HG02870 (cell line): ENCODE data around the gene PLXNB2.

Experiments used
- ATAC-seq: cut with Tn5 transposase; IDR thresholded peaks from one replicate; pipeline ENCODE4 v1.9.1; 2021; ENCODE audit warnings: mild to moderate bottlenecking, moderate library complexity; ENCODE audit not compliant: unreplicated experiment

The PLXNB2 gene

DNA sequence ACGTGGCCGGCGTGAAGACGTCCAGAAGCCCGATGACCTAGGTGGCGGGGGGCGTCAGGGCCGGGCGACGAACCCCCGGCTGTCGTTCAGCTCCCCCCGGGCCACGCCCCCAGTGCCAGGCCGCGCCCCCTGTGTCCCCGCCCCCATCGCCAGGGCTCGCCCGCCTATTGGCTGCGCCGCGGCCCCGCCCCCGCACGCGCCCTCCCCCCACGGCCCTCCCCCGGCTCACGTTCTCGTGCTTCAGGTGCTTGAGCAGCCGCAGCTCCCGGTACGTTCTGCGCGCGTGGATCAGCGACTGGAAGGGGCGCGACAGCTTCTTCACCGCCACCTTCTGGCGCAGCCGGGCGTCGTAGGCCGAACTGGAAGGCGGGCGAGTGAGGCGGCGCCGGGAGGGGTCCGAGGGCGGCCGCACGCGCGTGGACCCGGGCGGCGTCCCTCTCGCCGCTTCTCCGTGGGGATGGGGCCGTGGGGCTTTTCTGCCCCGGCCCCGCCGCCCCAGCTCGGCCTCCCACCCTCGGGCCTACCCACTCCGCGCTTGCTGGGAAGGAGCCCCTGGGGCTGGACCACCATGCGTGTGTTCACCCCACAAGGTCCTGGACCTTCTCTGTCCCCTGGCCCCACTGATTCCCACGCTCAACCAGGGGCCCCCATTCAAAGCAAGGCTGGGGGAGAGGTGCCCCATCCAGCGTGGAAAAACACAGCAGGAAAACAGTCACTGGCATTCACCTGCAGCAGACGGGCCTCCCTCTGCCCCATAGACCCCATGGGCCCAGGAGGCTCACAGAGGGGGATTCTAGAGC is 39.7 kb downstream of the PLXNB2 start:
- ATAC-seq = no peak

DNA sequence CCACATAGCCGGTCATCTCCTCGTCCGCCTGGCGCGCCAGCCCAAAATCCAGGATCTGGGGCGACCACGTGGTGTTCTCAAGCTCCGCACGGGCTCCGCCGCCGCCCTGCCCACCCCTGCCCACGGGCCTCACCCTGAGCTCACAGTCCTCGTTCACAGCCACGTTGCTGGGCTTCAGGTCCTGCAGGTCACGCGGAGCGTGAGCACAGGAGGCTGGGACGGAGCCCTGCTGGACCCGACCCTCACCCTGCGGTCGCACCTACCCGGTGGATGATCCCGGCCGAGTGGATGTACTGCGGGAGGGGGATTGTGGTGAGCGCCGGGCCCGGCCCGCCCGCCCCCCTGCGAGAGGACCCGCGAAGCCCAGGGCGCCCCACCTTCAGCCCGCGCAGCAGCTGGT is 40.5 kb downstream of the PLXNB2 start:
- ATAC-seq = no peak

DNA sequence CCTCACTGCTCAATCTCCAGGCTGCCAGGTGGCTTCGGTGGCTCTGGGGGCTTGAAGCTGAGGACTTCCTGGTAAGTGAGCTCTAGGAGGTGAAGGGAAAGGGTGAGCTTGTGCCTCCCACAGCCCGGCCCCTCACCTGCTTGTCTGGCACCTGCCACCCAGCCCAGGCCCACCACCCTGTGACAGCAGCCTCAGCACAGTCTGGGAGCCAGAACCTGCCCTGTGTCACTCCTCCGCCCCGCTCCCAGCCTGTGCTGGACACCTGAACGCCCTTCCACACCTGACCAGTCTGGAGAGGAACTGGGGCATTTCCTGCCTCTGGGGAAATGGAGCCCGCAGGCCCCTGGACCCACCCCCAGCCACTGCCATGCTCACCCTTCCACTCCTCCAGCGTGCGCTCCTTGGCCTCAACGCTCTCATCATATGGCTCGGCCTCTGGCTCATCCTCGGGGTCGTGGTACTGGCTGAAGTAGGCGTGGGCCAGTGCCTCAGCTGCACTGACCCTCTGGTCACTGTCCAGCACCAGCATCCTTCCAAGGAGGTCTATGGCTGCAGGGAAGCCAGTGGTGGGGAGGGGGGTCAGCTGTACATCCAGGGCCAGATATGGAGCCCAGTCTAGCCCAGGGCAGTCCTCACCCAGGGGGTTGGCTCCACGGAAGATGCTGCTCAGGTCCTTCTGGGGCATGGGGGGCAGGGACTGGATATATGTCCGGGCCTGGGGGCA is 42.3 kb downstream of the PLXNB2 start:
- no peak for ATAC-seq

DNA sequence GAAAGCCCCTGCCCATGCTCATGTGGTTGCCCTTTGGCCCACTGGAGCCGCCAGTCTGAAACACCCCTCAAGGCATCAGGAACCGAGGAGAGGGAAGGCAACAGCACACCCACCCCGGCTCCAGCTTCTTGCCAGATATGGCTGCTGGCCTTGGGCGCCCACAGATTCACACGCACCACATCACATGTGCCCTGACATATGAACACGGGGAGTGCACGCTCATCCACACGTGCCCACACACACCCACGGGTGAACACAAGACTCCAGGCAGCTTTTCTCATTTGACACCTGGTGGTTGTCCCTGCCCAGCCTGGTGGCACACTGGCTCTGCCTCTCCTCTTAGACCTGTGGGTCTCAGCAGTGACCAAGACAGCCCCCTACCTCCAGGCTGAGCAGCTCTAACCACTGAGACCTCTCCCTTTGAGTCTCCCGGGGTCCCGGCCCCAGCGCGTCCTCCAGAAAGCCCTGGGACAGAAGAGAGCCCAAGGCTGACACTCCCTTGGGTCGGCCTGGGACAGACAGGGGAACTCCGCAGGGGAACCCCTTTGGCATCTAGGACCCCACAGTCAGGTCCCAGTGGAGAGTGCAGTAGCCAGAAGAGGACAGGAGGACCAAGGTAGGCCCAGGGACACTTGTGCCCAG is 43.2 kb downstream of the PLXNB2 start:
- ATAC-seq = no peak

DNA sequence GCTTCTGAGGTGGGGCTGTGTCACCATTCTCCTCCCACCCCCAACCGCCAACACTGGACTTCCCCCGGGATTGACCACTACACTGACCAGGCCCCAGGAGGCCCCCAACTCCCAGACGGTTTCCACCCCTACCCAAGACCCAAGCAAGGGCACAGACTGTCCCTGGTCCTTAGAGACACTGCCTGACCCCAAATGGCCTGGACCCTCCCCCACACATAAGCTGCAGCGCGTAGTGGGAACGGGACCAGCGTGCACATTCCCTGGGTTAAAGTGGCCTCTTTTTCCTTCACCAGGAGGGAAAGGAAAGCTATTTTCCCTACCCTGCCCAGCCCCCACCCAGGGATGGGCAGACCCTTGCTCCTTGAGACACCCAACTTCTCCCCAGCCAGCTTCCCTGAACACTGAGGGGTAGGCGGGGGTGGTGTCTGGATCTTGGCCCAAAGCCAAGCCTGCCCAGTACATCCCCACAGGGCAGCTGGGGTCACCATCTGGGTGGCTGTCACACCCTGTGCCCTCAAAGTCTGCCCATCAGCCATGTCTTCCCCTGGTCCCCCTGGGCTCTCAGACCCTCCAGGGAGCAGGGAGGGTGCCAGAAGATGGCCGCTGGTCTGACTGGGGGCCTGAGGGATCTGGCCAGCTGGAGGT is 44.4 kb downstream of the PLXNB2 start:
- no peak for ATAC-seq

DNA sequence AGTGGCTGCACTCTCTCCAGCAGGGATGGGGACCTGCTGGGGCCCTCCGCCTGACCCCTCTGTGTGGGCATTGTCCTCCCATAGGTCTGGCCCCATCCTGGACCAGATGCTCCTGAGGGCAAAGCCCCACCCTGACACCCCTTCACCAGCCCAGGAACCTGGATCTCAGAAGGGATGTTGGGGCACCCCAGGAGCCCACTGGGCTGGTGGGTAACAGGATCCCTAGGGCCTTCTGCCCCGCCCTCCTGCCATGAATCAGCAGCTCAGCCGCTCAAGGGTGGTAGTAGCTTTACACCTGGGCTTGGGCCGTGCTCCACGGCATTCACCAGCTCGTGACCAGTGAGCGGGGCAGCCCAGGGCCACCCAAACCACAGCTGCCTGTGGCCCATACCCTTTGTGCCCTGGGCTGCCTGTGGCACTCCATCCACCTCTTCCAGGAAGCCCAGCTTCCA is 45.0 kb downstream of the PLXNB2 start:
- ATAC-seq = no peak

DNA sequence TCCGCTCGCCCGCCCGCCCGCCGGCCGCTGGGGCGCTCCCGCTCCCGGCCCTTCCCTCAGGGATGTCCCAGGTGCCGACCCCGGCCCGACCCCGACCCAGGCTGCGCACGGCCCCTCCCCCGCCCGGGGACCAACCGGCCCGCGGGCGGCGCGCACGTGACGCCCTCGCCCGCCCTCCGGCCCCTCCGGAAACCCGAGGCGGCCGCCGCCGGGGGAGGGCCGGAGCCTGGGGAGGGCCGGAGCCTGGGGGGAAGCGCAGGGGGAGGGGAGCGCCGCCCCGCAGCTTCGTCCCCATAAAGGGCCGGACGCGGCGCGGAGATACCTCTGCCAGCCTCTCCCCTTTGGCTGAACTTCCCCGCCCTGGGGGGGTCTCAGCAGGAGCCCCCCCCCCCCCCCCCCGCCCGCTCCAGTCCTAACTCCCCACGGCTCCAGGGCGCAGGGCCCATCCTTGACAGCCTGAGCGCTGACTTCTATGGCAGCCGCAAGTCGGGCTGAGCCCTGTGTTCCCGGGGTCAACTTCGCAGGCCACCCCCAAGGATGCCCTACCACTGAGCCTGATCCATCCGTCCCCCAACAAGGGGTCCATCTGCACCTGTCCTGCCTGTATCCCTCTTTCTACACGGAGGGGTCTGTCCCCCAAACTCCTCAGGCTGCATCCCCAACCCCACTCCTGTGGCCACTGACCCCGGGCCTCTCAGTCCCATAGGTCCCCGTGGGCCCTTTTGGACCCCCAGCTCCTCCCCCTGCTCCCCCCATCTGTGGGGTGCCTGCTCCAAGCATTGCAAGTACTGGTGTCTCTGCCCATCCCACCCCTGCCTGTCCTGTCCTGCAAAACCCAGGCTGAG is 45.6 kb downstream of the PLXNB2 start, which contains the start of gene MAPK12:
MAPK12 (minus strand) TSS at position 69 of the 845 bp plus-strand sequence. CDS start 174 bp downstream, outside the sequence.
- ATAC-seq = no peak

DNA sequence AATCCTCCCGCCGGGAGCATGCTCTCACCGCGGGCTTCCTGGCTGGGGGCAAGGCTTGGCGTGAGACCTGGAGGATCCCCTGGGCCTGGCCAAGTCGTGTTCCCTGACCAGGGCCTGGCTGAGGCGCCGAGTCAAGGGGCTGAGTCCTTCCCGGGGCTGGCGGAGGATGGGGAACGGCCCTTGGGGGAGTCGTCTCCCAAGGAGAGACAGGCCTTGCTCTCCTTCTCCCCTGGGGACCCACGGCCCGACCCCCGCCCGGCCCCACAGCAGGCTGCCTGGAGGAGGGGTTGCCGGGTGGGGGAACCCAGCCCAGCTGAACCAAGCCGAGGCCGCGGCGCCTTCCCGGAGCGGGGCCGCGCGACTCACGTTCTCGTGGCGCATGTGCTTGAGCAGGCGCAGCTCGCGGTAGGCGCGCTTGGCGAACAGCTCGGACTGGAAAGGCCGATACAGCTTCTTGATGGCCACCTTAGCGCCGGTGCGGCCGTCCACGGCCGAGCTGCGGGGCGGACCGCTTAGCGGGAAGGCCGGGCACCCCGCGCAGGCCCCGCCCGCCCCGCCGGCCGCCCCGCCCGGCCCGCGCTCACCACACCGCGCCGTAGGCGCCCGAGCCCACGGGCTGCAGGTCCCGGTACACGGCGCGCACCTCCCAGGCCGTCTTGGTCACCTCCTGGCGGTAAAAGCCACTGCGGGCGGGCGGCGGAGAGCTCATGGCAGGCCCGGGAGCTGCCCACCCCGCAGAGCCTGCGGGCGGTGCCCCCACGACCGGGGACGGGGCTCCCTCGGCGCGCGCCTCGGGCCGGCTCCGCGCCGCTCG is 46.4 kb downstream of the PLXNB2 start:
- ATAC-seq = no peak

DNA sequence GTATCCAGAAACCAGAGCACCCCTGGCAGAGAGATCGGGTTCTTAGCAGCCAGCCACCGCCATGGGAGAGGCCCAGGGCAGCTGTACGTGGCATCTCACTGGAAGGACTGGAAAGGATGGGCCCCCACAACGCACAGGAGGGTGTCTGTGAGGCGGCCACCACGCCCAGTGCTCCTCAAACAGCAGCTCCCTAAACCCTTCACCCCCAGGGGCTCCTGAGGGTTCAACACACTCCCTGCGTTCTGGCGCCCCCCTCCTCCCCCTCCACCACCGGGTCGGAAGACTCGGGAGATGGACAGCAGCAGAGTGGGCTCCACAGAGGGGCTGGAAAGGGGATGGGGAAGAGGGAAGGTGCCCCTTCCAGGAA is 47.0 kb downstream of the PLXNB2 start:
- no peak for ATAC-seq

DNA sequence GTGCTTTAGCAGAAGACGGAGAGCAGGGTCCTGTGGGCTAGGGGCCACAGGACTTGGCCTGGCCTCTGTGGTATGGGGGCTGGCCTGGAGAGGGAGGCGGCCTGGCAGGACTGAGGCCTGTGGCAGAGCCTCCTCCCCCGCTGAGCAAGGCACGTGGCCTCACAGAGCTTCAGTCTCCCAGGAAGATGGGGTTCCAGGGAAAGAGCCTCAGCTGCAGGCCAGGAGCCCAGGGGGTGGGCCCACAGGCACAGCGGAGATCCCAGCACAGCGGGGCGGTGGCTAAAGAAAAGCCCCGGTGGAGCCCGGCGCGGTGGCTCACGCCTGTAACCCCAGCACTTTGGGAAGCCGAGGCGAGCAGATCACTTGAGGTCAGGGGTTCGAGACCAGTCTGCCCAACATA is 48.1 kb downstream of the PLXNB2 start:
- ATAC-seq = no peak

DNA sequence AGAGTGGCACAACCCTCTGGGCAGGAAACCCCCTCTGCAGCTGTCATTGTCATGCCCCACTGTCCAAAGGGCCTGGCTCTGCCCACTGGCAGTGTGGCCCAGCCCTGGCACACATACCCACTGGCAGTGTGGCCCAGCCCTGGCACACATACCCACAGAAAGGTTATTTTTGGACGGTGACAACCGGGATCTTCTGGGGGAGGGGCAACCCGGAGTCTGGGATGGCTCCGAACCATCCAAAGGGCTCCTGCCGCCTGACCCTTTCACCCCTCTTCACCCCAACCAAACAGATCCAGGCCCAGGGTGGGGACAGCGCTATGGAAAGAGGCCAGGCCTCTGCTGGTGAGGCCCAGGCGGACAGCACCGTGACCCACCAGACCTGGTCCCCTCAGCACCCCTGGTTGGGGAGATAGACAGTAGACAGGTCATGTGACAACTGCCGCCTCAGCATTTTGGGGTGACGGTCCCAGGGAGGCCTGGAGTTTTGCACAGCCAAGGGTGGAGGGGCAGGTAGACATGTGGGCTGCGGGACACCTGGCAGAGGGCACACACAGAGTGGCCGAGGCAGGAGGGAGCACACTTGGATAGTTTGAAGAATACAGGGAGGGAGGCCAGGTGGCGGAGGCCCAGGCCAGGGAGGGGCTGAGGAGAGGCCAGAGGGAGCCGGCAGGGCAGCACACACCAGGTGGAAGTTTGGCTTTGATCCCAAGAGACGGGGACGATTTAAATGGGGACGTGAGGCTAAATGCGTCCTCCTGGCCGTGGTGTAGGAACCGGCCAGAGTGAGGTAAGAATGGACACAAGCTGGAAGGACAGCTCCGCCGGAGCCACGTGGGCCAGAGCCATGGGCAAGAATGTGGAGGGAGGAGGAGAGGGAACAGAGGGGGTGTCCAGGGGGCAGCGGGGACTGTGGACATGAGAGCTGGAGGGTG is 48.8 kb downstream of the PLXNB2 start:
- no peak for ATAC-seq

DNA sequence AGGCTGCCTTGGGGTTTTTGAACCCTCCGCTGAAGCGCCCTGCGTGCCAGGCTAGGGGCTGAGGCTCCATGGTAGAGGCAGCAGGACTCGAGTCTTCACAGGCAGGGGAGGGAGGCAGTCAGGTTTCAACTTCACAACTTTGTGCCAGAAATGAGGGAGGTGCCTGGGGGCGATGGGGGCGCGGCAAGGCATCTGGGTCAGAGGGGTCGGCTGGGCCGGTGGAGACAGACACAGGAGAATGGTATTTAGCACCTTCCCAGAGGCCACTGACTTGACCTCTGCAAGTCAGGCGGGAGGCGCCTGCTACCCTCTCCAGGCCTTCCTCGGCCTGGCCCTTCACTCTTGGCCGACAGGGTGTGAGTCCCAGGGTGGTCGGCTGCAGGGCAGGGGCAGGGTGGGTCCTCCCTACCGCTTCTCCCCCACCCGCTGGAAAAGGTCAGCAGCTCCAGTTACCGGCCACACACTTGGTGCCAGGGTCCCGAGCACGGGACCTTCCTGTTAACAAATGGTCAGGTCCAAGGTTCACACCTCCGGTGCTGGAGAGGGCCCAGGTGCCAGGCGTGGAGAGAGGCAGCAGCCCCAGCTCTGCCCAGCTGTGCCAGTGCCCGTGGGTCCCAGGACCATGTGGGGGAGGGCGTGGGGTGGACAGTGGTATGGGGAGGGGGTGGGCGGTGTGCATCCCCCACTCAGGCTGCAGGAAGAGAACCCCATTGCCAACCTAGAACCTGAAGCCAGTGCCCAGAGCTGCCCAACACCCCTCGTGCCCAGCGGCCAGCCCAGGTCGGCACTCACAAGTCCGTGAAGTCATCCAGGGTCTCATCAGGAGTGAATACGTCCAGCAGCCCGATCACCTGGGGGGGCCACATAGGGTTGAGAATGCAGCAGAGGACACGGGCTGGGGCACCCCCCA is 49.7 kb downstream of the PLXNB2 start:
- ATAC-seq = no peak

DNA sequence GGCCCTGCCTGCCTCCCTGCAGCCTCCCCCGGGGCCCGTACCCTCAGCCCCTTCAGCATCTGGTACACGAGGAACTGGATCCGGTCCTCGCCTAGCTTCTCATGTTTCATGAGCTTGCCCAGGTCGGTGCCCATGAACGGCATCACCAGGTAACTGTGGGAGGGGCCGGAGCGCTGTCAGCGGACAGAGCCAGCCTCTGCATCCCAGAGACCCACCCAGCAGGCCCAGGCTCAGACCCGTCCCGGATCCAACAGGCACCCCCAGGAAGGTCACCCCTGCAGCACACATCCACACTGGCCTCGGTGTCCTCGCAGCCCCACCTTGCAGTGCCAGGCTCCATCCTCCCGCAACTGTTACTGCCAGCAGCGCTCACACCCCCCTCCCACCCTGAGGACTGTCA is 50.4 kb downstream of the PLXNB2 start:
- ATAC-seq = no peak

DNA sequence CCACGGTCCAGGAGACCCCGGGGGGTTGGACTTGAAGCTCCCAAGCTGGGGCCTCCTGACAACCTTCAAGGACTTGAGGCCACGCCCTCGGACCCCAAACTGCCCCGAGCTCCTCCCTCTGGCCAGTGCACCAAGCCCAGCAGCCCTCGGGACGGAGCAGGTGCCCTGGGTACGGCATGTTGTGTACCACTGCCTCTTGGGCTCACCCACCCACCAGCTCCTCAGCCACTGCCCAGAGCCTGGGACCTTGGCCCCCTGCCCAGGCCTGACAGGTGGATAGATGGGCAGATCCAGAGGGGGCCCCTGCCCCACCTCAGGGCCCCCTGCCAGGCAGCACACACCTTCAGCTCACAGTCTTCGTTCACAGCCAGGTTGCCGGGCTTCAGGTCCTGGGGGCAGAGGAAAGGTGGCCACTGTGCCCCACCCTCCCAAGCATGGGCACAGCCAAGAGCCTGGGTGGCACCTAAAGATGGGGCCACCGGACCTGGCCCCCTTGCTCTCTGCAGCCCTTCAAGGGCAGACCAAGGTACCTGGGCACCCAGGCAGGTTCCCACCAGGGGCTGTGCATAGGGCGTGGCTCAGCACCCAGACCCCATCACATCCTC is 51.1 kb downstream of the PLXNB2 start:
- ATAC-seq = no peak

DNA sequence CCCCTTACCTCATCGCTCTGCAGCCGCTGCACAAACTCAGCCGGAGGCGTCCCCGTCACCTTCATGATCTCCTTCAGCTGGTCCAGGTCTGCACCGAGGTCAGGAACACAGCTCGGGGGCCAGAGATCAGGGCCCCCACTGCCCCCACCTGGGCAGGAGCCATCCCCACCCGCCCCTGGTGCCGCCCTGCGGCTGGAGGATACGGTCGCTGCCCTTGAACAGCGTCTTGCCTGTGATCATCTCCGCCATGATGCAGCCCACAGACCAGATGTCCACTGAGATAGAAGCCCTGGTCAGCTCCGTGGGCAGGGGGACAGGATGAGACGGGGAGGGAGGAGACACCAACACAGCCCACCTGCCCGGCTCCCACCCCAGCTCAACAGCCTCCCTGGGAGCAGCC is 51.8 kb downstream of the PLXNB2 start:
- ATAC-seq = no peak

DNA sequence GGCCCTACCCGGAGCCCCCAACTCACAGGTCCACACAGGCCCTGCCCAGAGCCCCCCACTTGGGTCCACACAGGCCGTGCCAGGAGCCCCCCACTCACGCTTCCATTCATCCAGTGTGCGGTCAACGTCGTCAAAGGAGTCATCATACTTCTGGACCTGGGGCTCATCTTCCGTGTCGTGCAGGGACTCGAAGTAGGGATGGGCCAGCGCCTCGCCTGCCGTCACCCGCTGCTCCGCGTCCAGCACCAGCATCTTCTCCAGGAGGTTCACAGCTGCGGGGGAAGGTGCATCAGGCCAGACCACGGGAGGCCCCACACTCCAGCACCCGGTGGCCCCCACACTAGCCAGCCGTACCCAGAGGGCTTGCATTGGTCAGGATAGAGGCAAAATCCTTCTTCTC is 52.3 kb downstream of the PLXNB2 start:
- no peak for ATAC-seq

DNA sequence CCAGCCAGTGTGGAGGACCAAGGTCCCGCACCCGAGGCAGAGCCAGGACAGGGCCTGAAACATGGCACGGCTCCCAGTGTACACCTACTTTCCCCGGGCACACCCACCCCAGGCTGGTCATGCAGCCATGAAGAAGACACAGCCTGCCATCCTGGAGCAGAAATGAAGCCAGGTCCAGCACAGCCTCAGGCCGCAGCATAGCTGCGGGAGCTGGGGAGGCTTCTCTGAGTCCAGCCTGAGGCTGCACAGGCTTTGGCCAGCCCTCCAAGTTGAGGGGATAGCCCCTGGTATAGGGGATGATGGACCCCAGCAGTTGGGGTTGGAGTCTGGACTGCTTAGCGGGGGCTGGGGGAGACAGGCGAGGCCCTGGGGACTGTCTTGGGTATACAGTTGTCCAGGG is 53.5 kb downstream of the PLXNB2 start:
- ATAC-seq = no peak
